ENCODE data around the gene HGFAC. TPM values are rescaled to one million over a fixed set of nuclear protein-coding genes. Genes with fewer than 3 reads are reported as not detected.

Gene HGFAC
- total and polyA plus RNA-seq, 2 of the 13 experiments (the other 11 are each of a cell fraction or from before 2014, with no cell fraction given) = 8.5 to 63.6 TPM

DNA sequence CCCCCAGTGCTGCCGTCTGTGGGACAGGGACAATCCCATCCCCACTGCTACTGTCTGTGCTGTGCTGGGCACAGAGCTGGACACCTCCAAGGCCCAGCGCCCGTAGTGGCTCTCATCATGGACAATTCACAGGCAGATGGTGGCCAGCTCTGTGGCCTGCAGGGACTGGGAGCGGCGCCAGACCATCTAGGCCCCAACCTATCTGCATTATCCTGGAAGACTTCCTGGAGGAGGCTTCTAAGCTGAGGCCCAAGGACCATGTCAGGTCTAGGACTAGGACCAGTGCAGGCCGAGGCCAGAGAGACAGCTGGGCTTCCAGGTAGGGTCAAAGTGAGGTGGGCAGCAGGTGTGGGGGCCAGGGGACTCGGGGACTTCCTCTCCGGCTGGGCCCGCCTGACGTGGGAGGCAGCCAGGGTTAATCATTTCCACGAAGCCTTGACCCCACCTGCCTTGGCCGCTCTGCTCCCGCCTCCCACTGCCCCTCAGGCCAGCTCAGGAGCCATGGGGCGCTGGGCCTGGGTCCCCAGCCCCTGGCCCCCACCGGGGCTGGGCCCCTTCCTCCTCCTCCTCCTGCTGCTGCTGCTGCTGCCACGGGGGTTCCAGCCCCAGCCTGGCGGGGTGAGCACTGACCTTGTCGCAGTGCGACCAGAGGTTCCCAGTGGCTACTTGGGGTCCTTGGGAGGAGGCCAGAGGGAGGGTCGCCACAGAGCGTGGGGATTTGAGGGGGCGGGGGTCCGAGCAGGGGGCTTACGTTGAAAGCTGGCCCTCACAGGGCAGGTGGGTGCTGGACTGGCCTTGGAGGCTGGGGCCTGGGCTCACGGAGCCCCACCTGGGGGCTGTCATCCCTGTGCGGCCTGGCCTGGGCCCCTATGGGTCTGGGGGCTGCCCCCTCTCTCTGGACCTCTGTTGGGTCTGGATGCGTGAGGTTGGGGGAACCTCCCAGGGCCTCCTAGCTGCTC lies at the start of gene HGFAC (continued):
- peak; percentile 36 for TF ChIP-seq TEAD3 (CRISPR knock-in tag; optimal IDR thresholded peaks at IDR 0.05; ENCODE audit: borderline replicate concordance)
- peak; percentile 97 for TF ChIP-seq ZFP36 (IDR thresholded peaks at IDR 0.05; ENCODE audit: borderline replicate concordance, low read depth, low read length, partially characterized antibody)
- TF ChIP-seq ZFP36L1 (CRISPR knock-in tag; IDR thresholded peaks at IDR 0.05) = no peak
- TF ChIP-seq POLR2G (IDR thresholded peaks at IDR 0.05; ENCODE audit: low read depth, low read length) = peak; percentile 48
- peak; percentile 71 for TF ChIP-seq ZBTB7B (CRISPR knock-in tag; IDR thresholded peaks at IDR 0.05)
- TF ChIP-seq ZNF335 (CRISPR knock-in tag; IDR thresholded peaks at IDR 0.05) = peak; percentile 75; the same call in 1 of the 2 replicates
- TF ChIP-seq, protein P1, sequence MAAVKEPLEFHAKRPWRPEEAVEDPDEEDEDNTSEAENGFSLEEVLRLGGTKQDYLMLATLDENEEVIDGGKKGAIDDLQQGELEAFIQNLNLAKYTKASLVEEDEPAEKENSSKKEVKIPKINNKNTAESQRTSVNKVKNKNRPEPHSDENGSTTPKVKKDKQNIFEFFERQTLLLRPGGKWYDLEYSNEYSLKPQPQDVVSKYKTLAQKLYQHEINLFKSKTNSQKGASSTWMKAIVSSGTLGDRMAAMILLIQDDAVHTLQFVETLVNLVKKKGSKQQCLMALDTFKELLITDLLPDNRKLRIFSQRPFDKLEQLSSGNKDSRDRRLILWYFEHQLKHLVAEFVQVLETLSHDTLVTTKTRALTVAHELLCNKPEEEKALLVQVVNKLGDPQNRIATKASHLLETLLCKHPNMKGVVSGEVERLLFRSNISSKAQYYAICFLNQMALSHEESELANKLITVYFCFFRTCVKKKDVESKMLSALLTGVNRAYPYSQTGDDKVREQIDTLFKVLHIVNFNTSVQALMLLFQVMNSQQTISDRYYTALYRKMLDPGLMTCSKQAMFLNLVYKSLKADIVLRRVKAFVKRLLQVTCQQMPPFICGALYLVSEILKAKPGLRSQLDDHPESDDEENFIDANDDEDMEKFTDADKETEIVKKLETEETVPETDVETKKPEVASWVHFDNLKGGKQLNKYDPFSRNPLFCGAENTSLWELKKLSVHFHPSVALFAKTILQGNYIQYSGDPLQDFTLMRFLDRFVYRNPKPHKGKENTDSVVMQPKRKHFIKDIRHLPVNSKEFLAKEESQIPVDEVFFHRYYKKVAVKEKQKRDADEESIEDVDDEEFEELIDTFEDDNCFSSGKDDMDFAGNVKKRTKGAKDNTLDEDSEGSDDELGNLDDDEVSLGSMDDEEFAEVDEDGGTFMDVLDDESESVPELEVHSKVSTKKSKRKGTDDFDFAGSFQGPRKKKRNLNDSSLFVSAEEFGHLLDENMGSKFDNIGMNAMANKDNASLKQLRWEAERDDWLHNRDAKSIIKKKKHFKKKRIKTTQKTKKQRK (IDR thresholded peaks at IDR 0.05; ENCODE audit: low read length) = no peak
- no peak for TF ChIP-seq FLYWCH1 (CRISPR knock-in tag; IDR thresholded peaks at IDR 0.05)
- no peak for TF ChIP-seq ZNF33A (CRISPR knock-in tag; IDR thresholded peaks at IDR 0.05; ENCODE audit: borderline replicate concordance)
- TF ChIP-seq MED1 (CRISPR knock-in tag; IDR thresholded peaks at IDR 0.05) = peak; percentile 85
- TF ChIP-seq NKX3-1 (CRISPR knock-in tag; IDR thresholded peaks at IDR 0.05) = no peak
- no peak for TF ChIP-seq ZNF670 (CRISPR knock-in tag; IDR thresholded peaks at IDR 0.05; ENCODE audit: borderline replicate concordance)
- TF ChIP-seq GABPB1 (CRISPR knock-in tag; IDR thresholded peaks at IDR 0.05) = peak; percentile 64; the same call in 1 of the 2 replicates
- no peak for TF ChIP-seq ATF7-NPFF (CRISPR knock-in tag; IDR thresholded peaks at IDR 0.05; ENCODE audit: low read depth)
- no peak for TF ChIP-seq ZNF891 (CRISPR knock-in tag; IDR thresholded peaks at IDR 0.05)
- TF ChIP-seq, protein P2, sequence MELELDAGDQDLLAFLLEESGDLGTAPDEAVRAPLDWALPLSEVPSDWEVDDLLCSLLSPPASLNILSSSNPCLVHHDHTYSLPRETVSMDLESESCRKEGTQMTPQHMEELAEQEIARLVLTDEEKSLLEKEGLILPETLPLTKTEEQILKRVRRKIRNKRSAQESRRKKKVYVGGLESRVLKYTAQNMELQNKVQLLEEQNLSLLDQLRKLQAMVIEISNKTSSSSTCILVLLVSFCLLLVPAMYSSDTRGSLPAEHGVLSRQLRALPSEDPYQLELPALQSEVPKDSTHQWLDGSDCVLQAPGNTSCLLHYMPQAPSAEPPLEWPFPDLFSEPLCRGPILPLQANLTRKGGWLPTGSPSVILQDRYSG (CRISPR knock-in tag; IDR thresholded peaks at IDR 0.05) = no peak
- TF ChIP-seq, protein P3, sequence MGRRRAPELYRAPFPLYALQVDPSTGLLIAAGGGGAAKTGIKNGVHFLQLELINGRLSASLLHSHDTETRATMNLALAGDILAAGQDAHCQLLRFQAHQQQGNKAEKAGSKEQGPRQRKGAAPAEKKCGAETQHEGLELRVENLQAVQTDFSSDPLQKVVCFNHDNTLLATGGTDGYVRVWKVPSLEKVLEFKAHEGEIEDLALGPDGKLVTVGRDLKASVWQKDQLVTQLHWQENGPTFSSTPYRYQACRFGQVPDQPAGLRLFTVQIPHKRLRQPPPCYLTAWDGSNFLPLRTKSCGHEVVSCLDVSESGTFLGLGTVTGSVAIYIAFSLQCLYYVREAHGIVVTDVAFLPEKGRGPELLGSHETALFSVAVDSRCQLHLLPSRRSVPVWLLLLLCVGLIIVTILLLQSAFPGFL (CRISPR knock-in tag; IDR thresholded peaks at IDR 0.05) = 0 out of 2 replicates have a peak, but pooled peaks have one; percentile 79
- TF ChIP-seq ZNF382 (CRISPR knock-in tag; IDR thresholded peaks at IDR 0.05; ENCODE audit: borderline replicate concordance) = no peak
- TF ChIP-seq ZNF761 (CRISPR knock-in tag; conservative IDR thresholded peaks at IDR 0.05) = no peak
- TF ChIP-seq KDM1A (CRISPR knock-in tag; IDR thresholded peaks at IDR 0.05) = no peak
- TF ChIP-seq ZBTB21 (CRISPR knock-in tag; IDR thresholded peaks at IDR 0.05) = no peak
- no peak for TF ChIP-seq CBX1 (IDR thresholded peaks at IDR 0.05; ENCODE audit: low read depth)
- no peak for TF ChIP-seq PRMT3 (CRISPR knock-in tag; IDR thresholded peaks at IDR 0.05; ENCODE audit: borderline replicate concordance, low read depth)
- TF ChIP-seq, protein P4, sequence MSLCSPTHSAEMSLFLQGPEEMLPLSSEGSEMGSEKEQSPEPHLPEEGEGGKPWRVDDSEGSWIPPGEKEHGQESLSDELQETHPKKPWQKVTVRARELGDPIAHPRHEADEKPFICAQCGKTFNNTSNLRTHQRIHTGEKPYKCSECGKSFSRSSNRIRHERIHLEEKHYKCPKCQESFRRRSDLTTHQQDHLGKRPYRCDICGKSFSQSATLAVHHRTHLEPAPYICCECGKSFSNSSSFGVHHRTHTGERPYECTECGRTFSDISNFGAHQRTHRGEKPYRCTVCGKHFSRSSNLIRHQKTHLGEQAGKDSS (CRISPR knock-in tag; IDR thresholded peaks at IDR 0.05; ENCODE audit: borderline replicate concordance, low read depth) = no peak
- TF ChIP-seq TEAD2 (CRISPR knock-in tag; IDR thresholded peaks at IDR 0.05) = no peak

Data from HepG2 (cell line).